Prostate gland (tissue), 2 donors: Measurements from ENCODE around the gene ARL8B. TPM values are rescaled to one million over a fixed set of nuclear protein-coding genes. Genes with fewer than 3 reads are reported as not detected.
"Not testable (repeated sequence)": the region's sequence is repeated elsewhere in the genome, so short reads cannot be mapped to it uniquely, and the experiment has no call there.

Experiments used
- DNase-seq: peaks from one replicate; pipeline ENCODE4 v3.0.0-alpha.2; 2019; ENCODE audit warnings: low spot score
- H3K27ac ChIP-seq, 2 donors: fragments of 200-600 bp; sonication (generic); 2 replicates each; pipeline ENCODE4 v1.5.1; 2017 to 2019
- H3K27me3 ChIP-seq: fragments of 200-600 bp; sonication (generic); replicated peaks from 2 replicates; pipeline ENCODE4 v1.5.1; 2019; ENCODE audit not compliant: insufficient read depth
- H3K36me3 ChIP-seq, 2 donors: fragments of 200-600 bp; sonication (generic); 1 replicate in 1 of 2; 2 replicates in 1 of 2; pipeline versions ENCODE4 v1.5.1 to v1.8.1; 2017 to 2019
- H3K4me1 ChIP-seq: fragments of 200-600 bp; sonication (generic); replicated peaks from 2 replicates; pipeline ENCODE4 v1.5.1; 2019
- H3K4me3 ChIP-seq, 2 donors: fragments of 200-600 bp; sonication (generic); 2 replicates each; pipeline ENCODE4 v1.5.1; 2017 to 2019
- H3K9me3 ChIP-seq: fragments of 200-600 bp; sonication (generic); 2 replicates; pipeline ENCODE4 v1.5.1; 2017
- CTCF ChIP-seq, 4 experiments: fragments of 200-600 bp in 2 of 4; fragments of 450-650 bp in 2 of 4; sonication (generic) in 2 of 4; IDR thresholded peaks; 1 replicate in 3 of 4; 2 replicates in 1 of 4; pipeline ENCODE4 v1.5.1; 2016 to 2019; ENCODE audit warnings: antibody characterized with exemption in 4 of 4, mild to moderate bottlenecking in 2 of 4, moderate library complexity in 2 of 4
- POLR2A ChIP-seq: fragments of 450-650 bp; IDR thresholded peaks from one replicate; pipeline ENCODE4 v1.6.1; 2016; ENCODE audit warnings: antibody characterized with exemption, mild to moderate bottlenecking
- POLR2AphosphoS5 ChIP-seq: sonication (generic); formaldehyde crosslinking; IDR thresholded peaks from one replicate; pipeline ENCODE4 v1.6.1; 2017; ENCODE audit warnings: antibody characterized with exemption
- WGBS: methylation state at CpG from one replicate; pipeline ENCODE4 v1.1.5; 2018; 5-methylcytosine and 5-hydroxymethylcytosine counted together
- intact Hi-C: fragments of 100-400 bp; cut with DNase I; formaldehyde crosslinking; loops from one replicate; pipeline ENCODE4 v1.14.2; 2022
- total RNA-seq, 2 donors: library from RNA; depleted of rRNA; stranded (reverse); fragments of >200 nt; gene quantifications; one replicate each; pipeline ENCODE4 v1.1.0, GENCODE V29; 2016

Gene ARL8B
- total RNA-seq, 2 donors from 2014 or later = 42.9 to 43.1 TPM

- no peaks in the 10 kb centered on the region for H3K36me3 ChIP-seq
- H3K4me1 ChIP-seq = no peaks in the 10 kb centered on the region
- intact Hi-C loops = no loop called here
- TF ChIP-seq CTCF (IDR thresholded peaks at IDR 0.05) (no peak), POLR2AphosphoS5 (no peak), POLR2A (no peak)
- DNase-seq = no peak
- H3K27ac ChIP-seq = peak overlapping the region; percentile 18 to 19
- no peak overlapping the region for H3K4me3 ChIP-seq
- no peaks in the 10 kb centered on the region for H3K9me3 ChIP-seq
- no peaks in the 10 kb centered on the region for H3K27me3 ChIP-seq
- 32% methylated on average over 11 of the region's 11 CpGs for WGBS
Observed at GRCh38 chr3:5096336-5097008, 25.6 kb upstream of the ARL8B start.

- intact Hi-C loops = no loop called here
- Histone ChIP-seq H3K27ac (no peak overlapping the region), H3K4me3 (no peak overlapping the region), H3K9me3 (no peaks in the 10 kb centered on the region), H3K36me3 (no peaks in the 10 kb centered on the region), H3K4me1 (no peaks in the 10 kb centered on the region), H3K27me3 (no peaks in the 10 kb centered on the region)
- WGBS = 77% methylated on average over 4 of the region's 4 CpGs
- no peak for DNase-seq
- TF ChIP-seq CTCF (IDR thresholded peaks at IDR 0.05) (no peak), POLR2A (no peak), POLR2AphosphoS5 (no peak)
Observed at GRCh38 chr3:5098346-5098745, 23.7 kb upstream of the ARL8B start.

- TF ChIP-seq CTCF (IDR thresholded peaks at IDR 0.05) (no peak), POLR2A (no peak), POLR2AphosphoS5 (no peak)
- Histone ChIP-seq H3K4me3 (no peak overlapping the region), H3K36me3 (no peaks in the 10 kb centered on the region), H3K27me3 (no peaks in the 10 kb centered on the region), H3K4me1 (no peaks in the 10 kb centered on the region), H3K27ac (no peak overlapping the region), H3K9me3 (no peaks in the 10 kb centered on the region)
- DNase-seq = no peak
- 67% methylated on average over 3 of the region's 3 CpGs for WGBS
- intact Hi-C loops = no loop called here
Observed at GRCh38 chr3:5102532-5102931, 19.6 kb upstream of the ARL8B start.

GRCh38 chr3:5103743-5104142 is 18.3 kb upstream of the ARL8B start:
- Histone ChIP-seq H3K27me3 (no peaks in the 10 kb centered on the region), H3K4me3 (no peak overlapping the region), H3K4me1 (no peaks in the 10 kb centered on the region), H3K27ac (no peak overlapping the region), H3K36me3 (no peaks in the 10 kb centered on the region), H3K9me3 (no peaks in the 10 kb centered on the region)
- 73% methylated on average over 3 of the region's 3 CpGs for WGBS
- no peak for DNase-seq
- intact Hi-C loops = no loop called here
- no peak for TF ChIP-seq POLR2A
- TF ChIP-seq POLR2AphosphoS5 = no peak
- TF ChIP-seq CTCF (IDR thresholded peaks at IDR 0.05) = no peak

GRCh38 chr3:5105050-5105449 is 17.0 kb upstream of the ARL8B start:
- Histone ChIP-seq H3K27me3 (no peaks in the 10 kb centered on the region), H3K27ac (no peak overlapping the region), H3K4me1 (no peaks in the 10 kb centered on the region), H3K4me3 (no peak overlapping the region), H3K36me3 (no peaks in the 10 kb centered on the region), H3K9me3 (no peaks in the 10 kb centered on the region)
- no peak for DNase-seq
- TF ChIP-seq CTCF (IDR thresholded peaks at IDR 0.05) = no peak
- TF ChIP-seq POLR2A = no peak
- TF ChIP-seq POLR2AphosphoS5 = no peak
- intact Hi-C loops = no loop called here
- 73% methylated on average over 7 of the region's 7 CpGs for WGBS

GRCh38 chr3:5106371-5106770 is 15.7 kb upstream of the ARL8B start:
- H3K27ac ChIP-seq, H3K9me3 ChIP-seq, H3K4me1 ChIP-seq, H3K27me3 ChIP-seq, intact Hi-C loops, DNase-seq, H3K4me3 ChIP-seq, H3K36me3 ChIP-seq: not testable (repeated sequence)
- WGBS = 73% methylated on average over 9 of the region's 9 CpGs

GRCh38 chr3:5106933-5107334 is 15.2 kb upstream of the ARL8B start:
- H3K4me1 ChIP-seq, DNase-seq, H3K9me3 ChIP-seq, H3K4me3 ChIP-seq, H3K27ac ChIP-seq, H3K27me3 ChIP-seq, intact Hi-C loops, H3K36me3 ChIP-seq: not testable (repeated sequence)
- WGBS = 54% methylated on average over 2 of the region's 2 CpGs
